HCT116 (cell line): ENCODE results near the gene QPCTL. TPM values are rescaled to one million over a fixed set of nuclear protein-coding genes. Genes with fewer than 3 reads are reported as not detected.

Experiments
- ATAC-seq: fragments of 200-7000 bp; cut with Tn5 transposase; 2 replicates; pipeline ENCODE4 v1.9.1; 2020; ENCODE audit warnings: mild to moderate bottlenecking, moderate library complexity
- BruUV-seq: library from RNA; stranded (reverse); fragments of 400-500 nt; replicated peaks from 2 replicates; lab custom pipeline; 2021; lab: Mats Ljungman, UMichigan
- CTCF ChIA-PET: fragments of 300-600 bp; sonication (Branson Sonifier 250); formaldehyde crosslinking; loops from one replicate; lab custom pipeline; 2021; ENCODE audit warnings: antibody characterized with exemption; lab: Charles Lee
- POLR2A ChIA-PET: fragments of 300-600, 350-600 bp; sonication (Branson Sonifier 250); formaldehyde crosslinking; loops from one replicate; lab custom pipeline; 2021; ENCODE audit warnings: antibody characterized with exemption; lab: Charles Lee
- RAD21 ChIA-PET, 2 experiments: fragments of 300-600 bp; sonication (Branson Sonifier 250); formaldehyde crosslinking; loops; one replicate each; lab custom pipeline; 2023; ENCODE audit warnings: low total read pairs in 2 of 2; ENCODE audit not compliant: uncharacterized antibody in 2 of 2, unreplicated experiment in 2 of 2, low non-redundant PET in 1 of 2; lab: Charles Lee
- DNase-seq: peaks from one replicate; pipeline ENCODE4 v3.0.0-alpha.2; 2010; ENCODE audit warnings: low read depth, low spot score
- H2AFZ ChIP-seq: fragments of 200-600 bp; shearing (Covaris generic), sonication (generic); 2 replicates; pipeline ENCODE4 v1.6.1; 2017; ENCODE audit warnings: low read depth, mixed run types, mixed read lengths, antibody characterized with exemption, low read length; ENCODE audit not compliant: poor library complexity, severe bottlenecking
- H3K27ac ChIP-seq: 2 replicates; pipeline ENCODE4 v1.5.1; 2012; ENCODE audit warnings: low read depth, low read length
- H3K27me3 ChIP-seq: fragments of 200-600 bp; sonication (generic); 2 replicates; pipeline ENCODE4 v1.6.1; 2016; ENCODE audit warnings: mixed run types, low read length, mixed read lengths; ENCODE audit not compliant: insufficient read depth
- H3K36me3 ChIP-seq, 2 experiments: fragments of 200-500 bp in 1 of 2; fragments of 200-600 bp in 1 of 2; sonication (Bioruptor generic) in 1 of 2; sonication (generic) in 1 of 2; 2 replicates each; pipeline versions ENCODE4 v1.5.1 to v1.6.1; 2014 to 2016; ENCODE audit warnings: low read length in 2 of 2, inconsistent platforms in 1 of 2, mixed read lengths in 1 of 2, mixed run types in 1 of 2; ENCODE audit not compliant: insufficient read depth in 2 of 2, control insufficient read depth in 1 of 2
- H3K4me1 ChIP-seq, 2 experiments: fragments of 200-600 bp in 1 of 2; sonication (generic) in 1 of 2; 2 replicates each; pipeline versions ENCODE4 v1.5.1 to v1.6.1; 2012 to 2017; ENCODE audit warnings: low read length in 2 of 2, inconsistent platforms in 1 of 2, mild to moderate bottlenecking in 1 of 2, mixed read lengths in 1 of 2, mixed run types in 1 of 2, moderate library complexity in 1 of 2; ENCODE audit not compliant: insufficient read depth in 2 of 2, control insufficient read depth in 1 of 2
- H3K4me2 ChIP-seq: fragments of 200-600 bp; sonication (generic); 2 replicates; pipeline ENCODE4 v1.6.1; 2017; ENCODE audit warnings: mixed run types, low read length, mixed read lengths
- H3K4me3 ChIP-seq, 2 experiments: fragments of 200-600 bp in 1 of 2; sonication (generic) in 1 of 2; replicated peaks in 1 of 2; 2 replicates each; pipeline ENCODE4 v1.5.1; 2011 to 2016; ENCODE audit warnings: low read length in 2 of 2, control low read depth in 1 of 2, low read depth in 1 of 2, mild to moderate bottlenecking in 1 of 2, mixed read lengths in 1 of 2, mixed run types in 1 of 2
- H3K79me2 ChIP-seq: fragments of 200-600 bp; sonication (generic); 2 replicates; pipeline ENCODE4 v1.6.1; 2017; ENCODE audit warnings: mild to moderate bottlenecking, mixed run types, low read length, moderate library complexity, mixed read lengths; ENCODE audit not compliant: insufficient read depth
- H3K9ac ChIP-seq: fragments of 200-600 bp; sonication (generic); 2 replicates; pipeline ENCODE4 v1.6.1; 2016; ENCODE audit warnings: low read length, mixed read lengths
- H3K9me2 ChIP-seq: fragments of 200-600 bp; sonication (generic), shearing (Covaris generic); 2 replicates; pipeline ENCODE4 v1.6.1; 2017; ENCODE audit warnings: mixed run types, mild to moderate bottlenecking, moderate library complexity; ENCODE audit not compliant: insufficient read depth
- H3K9me3 ChIP-seq, 2 experiments: fragments of 200-500 bp in 1 of 2; fragments of 200-600 bp in 1 of 2; sonication (Bioruptor generic) in 1 of 2; sonication (generic) in 1 of 2; 2 replicates each; pipeline ENCODE4 v1.6.1; 2014 to 2017; ENCODE audit warnings: low read length in 2 of 2, mixed read lengths in 2 of 2, inconsistent platforms in 1 of 2, low read depth in 1 of 2, mild to moderate bottlenecking in 1 of 2, mixed run types in 1 of 2, moderate library complexity in 1 of 2; ENCODE audit not compliant: control insufficient read depth in 1 of 2, insufficient read depth in 1 of 2
- H4K20me1 ChIP-seq: fragments of 200-600 bp; sonication (generic), shearing (Covaris generic); 2 replicates; pipeline ENCODE4 v1.6.1; 2017; ENCODE audit warnings: mixed run types, mild to moderate bottlenecking, moderate library complexity; ENCODE audit not compliant: insufficient read depth
- CBX3 ChIP-seq: IDR thresholded peaks from 2 replicates; pipeline ENCODE4 v1.6.1; 2012; ENCODE audit warnings: low read depth
- CEBPB ChIP-seq: IDR thresholded peaks from 2 replicates; pipeline ENCODE4 v1.6.1; 2012; ENCODE audit warnings: low read depth
- EGR1 ChIP-seq: IDR thresholded peaks from 2 replicates; pipeline ENCODE4 v1.6.1; 2012; ENCODE audit warnings: low read depth
- ELF1 ChIP-seq: IDR thresholded peaks from 2 replicates; pipeline ENCODE4 v1.6.1; 2012; ENCODE audit warnings: low read depth, borderline replicate concordance
- EZH2 ChIP-seq: fragments of 200-600 bp; sonication (generic); IDR thresholded peaks from 2 replicates; pipeline ENCODE4 v1.6.1; 2017; ENCODE audit warnings: antibody characterized with exemption, mixed run types
- EZH2phosphoT487 ChIP-seq: fragments of 200-600 bp; IDR thresholded peaks from 2 replicates; pipeline ENCODE4 v1.6.1; 2018; ENCODE audit warnings: antibody characterized with exemption, borderline replicate concordance
- JUND ChIP-seq: IDR thresholded peaks from 2 replicates; pipeline ENCODE4 v1.6.1; 2012
- MAX ChIP-seq: IDR thresholded peaks from 2 replicates; pipeline ENCODE4 v1.6.1; 2012
- POLR2A ChIP-seq: IDR thresholded peaks from 2 replicates; pipeline ENCODE4 v1.7.0; 2011; ENCODE audit warnings: borderline replicate concordance; ENCODE audit not compliant: insufficient read depth, insufficient read length; ENCODE audit errors: extremely low read depth
- POLR2AphosphoS5 ChIP-seq: IDR thresholded peaks from 2 replicates; pipeline ENCODE4 v1.6.1; 2011; ENCODE audit warnings: mild to moderate bottlenecking, low read depth, low read length, moderate library complexity
- SIN3A ChIP-seq: IDR thresholded peaks from 2 replicates; pipeline ENCODE4 v1.6.1; 2012; ENCODE audit warnings: low read depth
- SP1 ChIP-seq: IDR thresholded peaks from 2 replicates; pipeline ENCODE4 v1.6.1; 2012; ENCODE audit warnings: low read depth
- ZNF274 ChIP-seq: fragments of 200-500 bp; sonication (Bioruptor generic); IDR thresholded peaks from 2 replicates; pipeline ENCODE4 v1.6.1; 2014; ENCODE audit warnings: mild to moderate bottlenecking, low read depth, low read length, inconsistent platforms
- intact Hi-C: fragments of 100-400 bp; cut with micrococcal nuclease; formaldehyde crosslinking; loops from 2 replicates; pipeline ENCODE4 v1.10.0; 2022
- total RNA-seq: library from RNA; stranded (reverse); gene quantifications from one replicate; pipeline ENCODE4 v1.2.1, GENCODE V29; 2021; ENCODE audit not compliant: unreplicated experiment
- TF ChIP-seq, protein P1 (sequence below): IDR thresholded peaks from 2 replicates; pipeline ENCODE4 v1.6.1; 2011; ENCODE audit warnings: mild to moderate bottlenecking, low read length, moderate library complexity; ENCODE audit not compliant: insufficient replicate concordance; ENCODE audit errors: extremely low read depth

The QPCTL gene
- total RNA-seq, 1 experiment from 2014 or later: 19.5 TPM

DNA sequence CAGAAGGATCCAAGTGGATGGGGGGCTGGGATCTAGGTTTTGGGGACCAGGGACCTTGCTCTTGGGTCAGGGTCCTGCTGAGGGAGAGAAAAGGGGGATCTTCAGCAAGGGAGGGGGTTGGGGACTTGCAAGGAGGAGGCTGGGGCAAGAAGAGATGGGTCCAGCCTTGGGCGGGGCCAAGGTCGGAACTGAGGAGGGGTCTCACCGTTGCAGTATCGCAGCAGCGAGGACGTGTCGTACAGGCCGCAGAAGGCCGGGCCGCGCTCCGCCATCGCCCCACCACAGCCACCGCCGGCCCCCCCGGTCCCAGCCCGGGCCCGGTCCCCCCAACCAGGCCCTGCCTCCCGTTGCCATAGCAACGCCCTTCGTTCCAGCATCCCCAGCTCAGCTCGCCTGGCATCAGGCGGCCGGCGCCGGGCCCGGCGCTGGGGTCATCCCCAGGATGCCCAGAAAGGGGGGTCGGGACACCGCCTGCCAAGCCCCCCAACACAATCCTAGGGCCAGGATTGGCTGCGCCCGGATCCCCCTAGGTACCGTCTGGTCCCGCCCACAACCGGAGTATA, 47.3 kb upstream of the QPCTL start:
- DNase-seq: no peak
- peak overlapping the region in 1 of 2 experiments; percentile 57; a peak in 2 of 4 replicates for H3K4me3 ChIP-seq
- ChIA-PET RAD21 (interaction anchor here (0.6 to 1.1 kb wide), 3 partner anchors 23 to 168 kb away, joined by 3 to 8 read pairs (median 4); partner anchors contain the start of gene GIPR (in 1 of the 2)), POLR2A (interaction anchor here (0.8 to 1.3 kb wide), 11 partner anchors 15 to 178 kb away, joined by 3 to 5 read pairs (median 3); partner anchors contain the start of genes FOSB, QPCTL and SNRPD2), CTCF (interaction anchor here (0.6 to 2.2 kb wide), 9 partner anchors 18 to 166 kb away, joined by 4 to 9 read pairs (median 6); partner anchors contain the start of gene GIPR)
- ATAC-seq: no peak
- H3K4me1 ChIP-seq: peaks cover 20 to 49% of the 10 kb centered on the region in 2 experiments
- H3K4me2 ChIP-seq: peak overlapping the region; percentile 85
- H2AFZ ChIP-seq: peak overlapping the region; percentile 85
- BruUV-seq: no TSS peak
- H3K9me2 ChIP-seq: no peaks in the 10 kb centered on the region
- no peak overlapping the region; the same call in 1 of the 2 replicates for H3K27ac ChIP-seq
- no peak overlapping the region for H3K9ac ChIP-seq
- no peaks in the 10 kb centered on the region for H3K9me3 ChIP-seq
- no peak for TF ChIP-seq POLR2A
- TF ChIP-seq SIN3A: no peak
- no peak for TF ChIP-seq JUND
- no peak for TF ChIP-seq EZH2
- TF ChIP-seq EGR1: no peak
- no peaks in the 10 kb centered on the region for H4K20me1 ChIP-seq
- H3K79me2 ChIP-seq: no peaks in the 10 kb centered on the region
- intact Hi-C loops: no loop called here
- no peaks in the 10 kb centered on the region for H3K36me3 ChIP-seq
- no peaks in the 10 kb centered on the region for H3K27me3 ChIP-seq

- Histone ChIP-seq H3K9me3 (no peaks in the 10 kb centered on the region), H4K20me1 (no peaks in the 10 kb centered on the region), H3K27me3 (no peaks in the 10 kb centered on the region), H3K9me2 (no peaks in the 10 kb centered on the region), H3K9ac (peak overlapping the region; percentile 38), H3K4me2 (peak overlapping the region; percentile 85), H2AFZ (peak overlapping the region; percentile 85), H3K4me3 (peak overlapping the region; percentile 38 to 57), H3K36me3 (no peaks in the 10 kb centered on the region), H3K4me1 (peaks cover 14 to 43% of the 10 kb centered on the region in 2 experiments), H3K27ac (peak overlapping the region; percentile 40), H3K79me2 (no peaks in the 10 kb centered on the region)
- DNase-seq (peak; percentile 88), ATAC-seq (peak; percentile 72)
- no peak for TF ChIP-seq CEBPB
- TF ChIP-seq EZH2phosphoT487: no peak
- no peak for TF ChIP-seq ELF1
- TF ChIP-seq CBX3: 0 out of 2 replicates have a peak, but pooled peaks have one; percentile 29
- no peak for TF ChIP-seq EGR1
- no peak for TF ChIP-seq EZH2
- peak; percentile 86 for TF ChIP-seq SP1
- TF ChIP-seq POLR2AphosphoS5: peak; percentile 22; the same call in 1 of the 2 replicates
- TF ChIP-seq, protein P1, sequence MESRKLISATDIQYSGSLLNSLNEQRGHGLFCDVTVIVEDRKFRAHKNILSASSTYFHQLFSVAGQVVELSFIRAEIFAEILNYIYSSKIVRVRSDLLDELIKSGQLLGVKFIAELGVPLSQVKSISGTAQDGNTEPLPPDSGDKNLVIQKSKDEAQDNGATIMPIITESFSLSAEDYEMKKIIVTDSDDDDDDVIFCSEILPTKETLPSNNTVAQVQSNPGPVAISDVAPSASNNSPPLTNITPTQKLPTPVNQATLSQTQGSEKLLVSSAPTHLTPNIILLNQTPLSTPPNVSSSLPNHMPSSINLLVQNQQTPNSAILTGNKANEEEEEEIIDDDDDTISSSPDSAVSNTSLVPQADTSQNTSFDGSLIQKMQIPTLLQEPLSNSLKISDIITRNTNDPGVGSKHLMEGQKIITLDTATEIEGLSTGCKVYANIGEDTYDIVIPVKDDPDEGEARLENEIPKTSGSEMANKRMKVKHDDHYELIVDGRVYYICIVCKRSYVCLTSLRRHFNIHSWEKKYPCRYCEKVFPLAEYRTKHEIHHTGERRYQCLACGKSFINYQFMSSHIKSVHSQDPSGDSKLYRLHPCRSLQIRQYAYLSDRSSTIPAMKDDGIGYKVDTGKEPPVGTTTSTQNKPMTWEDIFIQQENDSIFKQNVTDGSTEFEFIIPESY: no peak
- TF ChIP-seq MAX: peak; percentile 62; the same call in 1 of the 2 replicates
- no peak for TF ChIP-seq ZNF274
- POLR2A ChIA-PET: interaction anchor here (0.8 to 1.3 kb wide), 11 partner anchors 15 to 178 kb away, joined by 3 to 5 read pairs (median 3); partner anchors contain the start of genes FOSB, QPCTL and SNRPD2
- BruUV-seq: no TSS peak
- RAD21 ChIA-PET: interaction anchor here (0.6 to 1.1 kb wide), 5 partner anchors 22 to 168 kb away, joined by 3 to 8 read pairs (median 4); partner anchors contain the start of gene GIPR (in 1 of the 2)
- CTCF ChIA-PET: interaction anchor here (0.5 to 2.2 kb wide), 10 partner anchors 23 to 434 kb away, joined by 3 to 9 read pairs (median 6); partner anchors contain the start of genes GIPR and SIX5
- intact Hi-C loops: no loop called here
Measured at GRCh38 chr19:45645631-45646344, 46.7 kb upstream of the QPCTL start.
